IPS-NIHi7 (cell line): ENCODE measurements around the gene SLC19A1.

Experiments used
- DNase-seq: peaks from one replicate; pipeline ENCODE4 v3.0.0; 2012; ENCODE audit warnings: mixed read lengths; ENCODE audit errors: extremely low spot score

Gene SLC19A1

GRCh38 chr21:45468051-45468970, 73.9 kb downstream of the SLC19A1 start:
- no peak for DNase-seq

- no peak for DNase-seq
Measured at GRCh38 chr21:45467221-45467779, 74.9 kb downstream of the SLC19A1 start.

GRCh38 chr21:45466330-45467220, 75.7 kb downstream of the SLC19A1 start:
- DNase-seq: no peak

DNA sequence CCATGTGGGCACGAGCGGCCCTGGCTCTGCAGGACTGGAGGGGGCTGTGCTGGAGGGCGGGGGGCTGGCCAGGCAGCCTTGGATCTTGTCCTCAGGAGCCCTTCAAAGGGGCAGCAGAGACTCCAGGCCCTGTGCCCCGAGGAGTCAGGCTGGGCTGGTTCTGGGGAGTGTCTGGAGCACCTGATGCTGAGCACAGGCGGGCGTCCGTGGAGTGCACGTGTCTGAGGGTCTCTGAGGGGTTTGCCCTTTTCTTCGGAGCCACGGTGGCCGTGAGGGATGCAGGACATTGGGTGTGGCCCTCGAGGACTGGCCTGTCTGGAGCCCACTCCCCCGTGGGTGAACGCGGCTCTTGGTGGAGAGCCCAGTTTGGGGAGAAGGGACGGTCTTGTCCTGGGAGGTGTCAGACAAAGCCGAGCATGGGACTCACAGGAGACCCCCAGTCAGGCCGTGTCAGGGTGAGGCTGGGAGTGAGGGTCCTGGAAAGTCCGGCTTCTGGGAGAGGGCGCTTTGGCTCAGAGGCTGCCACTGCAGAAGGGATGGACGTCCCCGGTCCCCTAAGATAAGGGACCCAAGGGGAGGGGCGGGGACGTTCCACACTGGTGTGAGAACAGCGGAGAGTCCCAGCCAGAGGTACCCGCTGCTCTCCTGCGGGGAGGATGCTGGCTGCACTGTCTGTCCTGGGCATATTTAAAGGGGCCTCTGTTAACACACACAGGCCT, 76.5 kb downstream of the SLC19A1 start:
- DNase-seq: no peak

- DNase-seq: no peak
Measured at GRCh38 chr21:45465105-45465504, 77.1 kb downstream of the SLC19A1 start.

DNA sequence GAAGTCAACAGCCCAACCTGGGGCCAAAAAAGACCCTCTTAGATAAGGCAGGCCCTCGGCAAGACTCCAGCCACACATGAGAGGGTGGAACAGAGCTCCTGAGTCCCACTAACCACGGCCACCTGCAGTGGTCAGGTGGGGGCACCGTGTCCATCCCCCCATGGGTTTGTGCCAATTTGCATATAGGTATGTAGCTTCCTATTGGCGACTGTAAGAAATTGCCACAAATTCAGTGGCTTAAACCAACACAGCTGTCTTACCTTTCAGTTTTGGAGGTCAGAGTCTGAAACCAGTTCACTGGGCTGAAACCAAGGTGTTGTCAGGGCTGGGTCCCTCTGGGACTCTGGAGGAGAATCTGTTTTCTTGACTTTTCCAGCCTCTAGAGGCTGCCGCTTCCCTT, 77.9 kb downstream of the SLC19A1 start:
- no peak for DNase-seq

DNA sequence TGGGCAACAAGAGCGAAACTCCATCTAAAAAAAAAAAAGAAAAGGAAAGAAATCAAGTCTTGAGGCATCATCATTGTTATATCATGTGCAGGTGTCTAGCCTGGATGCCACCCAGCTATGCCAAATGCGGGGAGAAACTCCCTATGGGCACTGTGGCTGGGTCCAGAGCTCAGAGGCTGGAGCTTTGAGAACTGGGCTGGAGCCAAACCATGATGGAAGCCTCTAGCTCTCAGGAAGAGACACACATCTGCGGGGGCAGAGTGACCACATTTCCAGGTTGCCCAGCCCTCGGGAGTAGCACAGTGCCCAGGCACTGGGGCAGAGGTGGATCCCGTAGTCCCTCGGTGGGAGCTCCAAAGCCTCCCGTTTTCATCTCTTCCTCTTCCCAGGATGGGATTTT, 78.4 kb downstream of the SLC19A1 start:
- DNase-seq: no peak

GRCh38 chr21:45461806-45462341, 80.4 kb downstream of the SLC19A1 start:
- DNase-seq: no peak

DNA sequence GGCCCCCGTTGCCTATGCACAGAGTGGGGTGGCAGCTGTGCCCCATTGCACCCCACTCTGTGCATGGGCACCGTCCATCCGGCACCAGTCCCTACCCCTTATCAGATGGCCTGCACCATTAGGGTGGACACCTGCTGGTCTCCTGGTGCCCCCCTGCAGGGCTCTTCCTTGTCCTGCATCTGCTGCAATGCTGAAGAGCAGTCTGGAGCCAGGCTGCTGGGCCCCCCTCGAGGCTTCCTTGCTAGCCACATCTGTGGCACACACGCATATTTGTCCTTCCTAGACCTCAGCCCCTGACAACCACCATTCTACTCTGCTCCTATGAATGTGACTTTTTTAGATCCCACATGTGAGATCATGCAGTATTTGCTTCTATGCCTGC, 80.9 kb downstream of the SLC19A1 start:
- DNase-seq: no peak

GRCh38 chr21:45460611-45461368, 81.5 kb downstream of the SLC19A1 start:
- DNase-seq: no peak

DNA sequence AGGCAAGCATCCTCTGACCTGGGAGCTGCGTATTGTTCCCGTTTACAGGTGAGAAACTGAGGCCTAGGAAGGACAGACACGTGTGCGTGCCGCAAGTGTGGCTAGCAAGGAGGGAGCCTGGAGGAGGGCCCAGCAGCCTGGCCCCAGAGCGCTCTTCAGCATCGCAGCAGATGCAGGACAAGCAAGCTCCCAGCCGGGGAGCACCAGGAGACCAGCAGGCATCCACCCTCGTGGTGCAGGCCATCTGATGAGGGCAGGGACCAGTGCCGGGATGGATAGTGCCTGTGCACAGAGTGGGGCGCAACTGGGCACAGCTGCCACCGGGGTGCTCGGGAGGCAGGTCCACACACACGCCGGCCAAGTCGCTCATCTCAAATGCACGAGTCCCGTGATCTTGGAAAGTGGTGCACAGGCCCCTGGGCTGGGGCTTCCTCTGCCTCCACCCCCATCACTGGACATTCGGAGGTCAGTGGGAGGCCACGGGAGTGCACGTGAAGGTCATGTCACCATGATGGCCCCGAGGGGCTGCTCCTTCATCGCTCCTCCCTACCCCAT, 82.2 kb downstream of the SLC19A1 start:
- DNase-seq: no peak

DNA sequence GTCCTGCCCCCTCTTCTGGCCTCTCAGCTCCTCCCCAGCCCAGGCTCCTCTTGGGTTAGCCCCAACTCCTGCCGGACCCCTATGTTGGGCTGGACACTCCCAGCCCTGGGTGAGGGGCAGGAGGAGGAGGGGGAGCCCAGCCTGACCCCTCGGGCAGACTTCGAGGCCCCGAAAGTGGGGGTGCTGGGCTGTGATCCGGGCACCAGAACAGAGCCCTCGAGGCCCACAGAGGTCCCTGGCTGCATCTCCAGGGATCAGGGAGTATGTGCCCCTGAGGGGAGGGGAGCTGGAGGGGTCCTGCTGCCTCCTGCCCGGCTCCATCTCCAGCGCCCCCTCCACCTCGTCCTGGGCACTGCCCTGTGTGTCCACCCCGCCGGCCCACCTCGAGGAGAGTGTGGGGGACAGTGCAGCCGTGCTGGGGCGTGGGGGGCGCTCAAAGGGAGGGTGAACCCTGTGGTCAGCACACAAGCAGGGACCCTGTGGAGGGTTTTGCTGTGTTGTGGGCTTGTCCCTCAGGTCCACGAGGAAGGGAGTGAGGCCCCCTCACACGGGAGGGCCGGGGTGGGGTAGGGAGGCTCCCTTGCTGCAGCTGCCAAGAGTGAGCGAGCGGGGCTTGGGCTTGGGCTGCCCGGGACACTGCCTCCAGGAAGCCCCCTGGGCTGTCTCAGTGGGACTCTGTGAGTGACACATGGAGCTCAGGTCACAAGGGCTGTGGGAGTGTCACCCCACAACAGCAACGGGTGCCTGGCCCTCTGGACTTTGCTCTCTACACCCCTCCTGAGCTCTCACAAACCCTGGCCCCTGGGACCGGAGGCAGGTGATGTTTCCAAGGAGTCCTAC, 82.8 kb downstream of the SLC19A1 start:
- no peak for DNase-seq

DNA sequence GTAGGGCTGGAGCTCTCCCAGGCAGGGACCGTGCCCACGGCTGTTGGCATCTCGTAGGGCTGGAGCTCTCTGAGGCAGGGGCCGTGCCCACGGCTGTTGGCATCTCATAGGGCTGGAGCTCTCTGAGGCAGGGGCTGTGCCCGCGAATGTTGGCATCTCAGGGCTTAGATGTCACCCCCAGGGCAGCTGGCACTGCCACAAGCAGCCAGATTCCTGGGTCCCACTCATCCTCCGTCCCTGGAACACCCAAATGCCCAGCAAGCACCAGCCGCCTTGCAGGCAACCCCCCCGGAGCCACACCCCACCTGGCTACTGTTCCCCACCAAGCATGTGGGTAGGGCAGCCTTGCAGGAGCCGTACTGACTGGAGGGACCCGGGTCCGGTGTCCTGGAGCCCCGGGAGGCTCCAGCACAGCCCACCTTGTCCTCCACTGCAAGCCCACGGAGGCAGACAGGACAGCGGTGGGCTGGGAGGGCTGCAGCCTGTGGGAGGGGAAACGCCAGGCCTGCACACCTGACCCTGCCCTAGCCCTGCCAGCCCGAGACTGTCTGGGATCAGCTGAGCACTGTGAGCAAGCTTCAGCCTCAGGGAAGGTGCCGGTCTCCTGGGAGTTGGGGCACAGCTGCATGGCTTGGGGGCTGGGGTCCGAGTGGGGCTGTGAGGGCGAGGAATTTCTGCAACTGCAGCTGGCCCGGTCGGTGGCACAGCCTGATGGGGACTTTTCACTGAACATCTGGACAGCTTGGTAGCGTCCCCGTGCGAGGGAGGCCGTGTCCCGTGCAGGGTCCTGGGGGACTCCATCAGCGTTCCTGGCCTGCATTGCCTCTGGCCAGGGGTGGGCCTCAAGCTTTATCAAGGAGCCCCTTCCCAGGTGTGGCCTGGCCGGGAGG, 83.7 kb downstream of the SLC19A1 start:
- DNase-seq: no peak

DNA sequence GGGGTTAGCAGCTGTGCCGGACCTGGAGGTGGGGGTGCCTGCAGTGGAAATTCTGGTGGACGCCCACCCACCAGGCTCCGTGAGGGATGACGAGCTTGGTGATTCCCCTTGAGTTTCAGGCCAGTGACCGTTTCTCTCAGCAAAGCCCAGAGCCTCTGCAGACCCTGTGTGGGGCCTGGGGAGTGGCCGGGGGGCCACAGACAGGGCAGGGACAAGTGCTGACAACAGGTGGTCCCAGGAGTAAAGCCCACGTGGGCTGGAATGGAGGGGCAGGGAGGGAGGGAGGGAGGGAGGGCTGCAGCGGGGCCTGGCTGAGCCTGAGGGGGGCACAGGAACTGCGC, 84.4 kb downstream of the SLC19A1 start:
- no peak for DNase-seq

DNA sequence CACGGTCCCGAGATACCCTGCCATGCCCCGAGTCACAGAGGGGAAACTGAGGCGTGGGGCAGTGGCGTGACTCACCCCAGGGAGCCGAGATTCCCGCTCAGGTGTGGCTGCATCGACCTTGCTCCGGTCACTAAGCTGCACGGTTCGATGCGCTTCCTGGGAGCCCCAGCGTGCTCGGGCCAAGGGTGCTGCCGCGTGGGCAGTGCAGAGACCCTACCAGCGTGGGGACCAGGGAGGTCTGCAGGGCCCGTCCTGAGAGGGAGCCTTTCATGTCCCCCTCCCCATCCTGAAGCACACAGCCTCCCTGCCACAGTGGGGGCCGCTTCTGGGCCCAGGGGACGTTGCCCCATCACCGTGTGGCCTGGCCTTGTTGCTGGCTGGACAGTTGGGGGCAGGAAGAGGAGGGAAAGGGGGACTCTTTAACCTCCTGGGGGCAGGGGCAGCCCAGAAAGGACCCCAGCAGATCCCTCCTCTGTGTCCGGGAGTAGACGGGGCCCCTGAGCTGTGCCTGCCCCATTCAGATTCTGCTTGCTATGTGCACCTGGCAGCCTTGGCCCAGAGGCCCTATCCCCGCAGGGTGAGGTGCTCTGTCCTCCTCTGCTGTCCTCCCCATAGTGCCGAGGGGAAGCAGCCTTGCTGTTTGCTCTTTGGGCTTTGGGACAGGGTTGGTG, 84.9 kb downstream of the SLC19A1 start:
- DNase-seq: no peak

- DNase-seq: no peak
Measured at GRCh38 chr21:45456584-45457160, 85.6 kb downstream of the SLC19A1 start.
